Stimulated activated CD4-positive, alpha-beta T cell treated with anti-CD3 and anti-CD28 coated beads, Interleukin-15, amount 100 ng/mL, for 1 hour (primary cell): Measurements from ENCODE around the gene EXD2.
"Not testable (repeated sequence)": the region's sequence is repeated elsewhere in the genome, so short reads cannot be mapped to it uniquely, and the experiment has no call there.

Source experiments
- DNase-seq, 2 donors: peaks; one replicate each; pipeline ENCODE4 v3.0.0-alpha.2; 2020; ENCODE audit warnings: low read depth in 1 of 2, low spot score in 1 of 2

Gene EXD2

GRCh38 chr14:69275331-69275730 is 84.0 kb downstream of the EXD2 start:
- no peak for DNase-seq

- DNase-seq = not testable (repeated sequence)
These were observed 86.1 kb downstream of the EXD2 start for GRCh38 chr14:69277356-69277755.

GRCh38 chr14:69280746-69281291 is 89.5 kb downstream of the EXD2 start:
- no peak for DNase-seq

GRCh38 chr14:69281450-69282169 is 90.3 kb downstream of the EXD2 start:
- DNase-seq = no peak

- no peak for DNase-seq
These were observed 91.2 kb downstream of the EXD2 start for GRCh38 chr14:69282448-69282847.

- no peak for DNase-seq
These were observed 92.9 kb downstream of the EXD2 start for GRCh38 chr14:69284170-69284569.

GRCh38 chr14:69285661-69286255 is 94.5 kb downstream of the EXD2 start:
- no peak for DNase-seq

GRCh38 chr14:69287098-69288010 is 96.1 kb downstream of the EXD2 start:
- no peak for DNase-seq

GRCh38 chr14:69288011-69288771 is 96.9 kb downstream of the EXD2 start:
- no peak for DNase-seq

GRCh38 chr14:69288956-69289705 is 97.8 kb downstream of the EXD2 start:
- no peak for DNase-seq

GRCh38 chr14:69289811-69290520 is 98.7 kb downstream of the EXD2 start:
- DNase-seq = no peak

GRCh38 chr14:69290881-69291280 is 99.6 kb downstream of the EXD2 start:
- DNase-seq = not testable (repeated sequence)

- no peak for DNase-seq
These were observed 100.1 kb downstream of the EXD2 start for GRCh38 chr14:69291396-69291795.

- no peak for DNase-seq
These were observed 100.7 kb downstream of the EXD2 start for GRCh38 chr14:69291891-69292561.
